CD14-positive monocyte (primary cell): ENCODE data around the gene PRR36. TPM values are rescaled to one million over a fixed set of nuclear protein-coding genes. Genes with fewer than 3 reads are reported as not detected.

Experiments used
- DNase-seq, 3 donors: peaks; one replicate each; pipeline ENCODE4 v3.0.0-alpha.2; 2011 to 2022
- H2AFZ ChIP-seq: 2 replicates; pipeline ENCODE4 v1.6.0; 2012; ENCODE audit warnings: mild to moderate bottlenecking, low read depth, low read length, inconsistent platforms; ENCODE audit not compliant: insufficient read depth, poor library complexity, severe bottlenecking
- H3K27ac ChIP-seq, 2 donors: 1 replicate in 1 of 2; 2 replicates in 1 of 2; pipeline ENCODE4 v1.5.1; 2012 to 2013; ENCODE audit warnings: low read length in 2 of 2, control low read depth in 1 of 2, inconsistent platforms in 1 of 2, low read depth in 1 of 2, mild to moderate bottlenecking in 1 of 2
- H3K27me3 ChIP-seq, 2 donors: one replicate each; pipeline versions ENCODE4 v1.6.0 to v1.6.1; 2011 to 2013; ENCODE audit warnings: low read length in 2 of 2; ENCODE audit not compliant: control insufficient read depth in 2 of 2, insufficient read depth in 2 of 2
- H3K36me3 ChIP-seq, 2 donors: replicated peaks in 1 of 2; 1 replicate in 1 of 2; 2 replicates in 1 of 2; pipeline versions ENCODE4 v1.5.1 to v1.6.1; 2012 to 2013; ENCODE audit warnings: low read length in 2 of 2, control low read depth in 1 of 2, inconsistent platforms in 1 of 2, mild to moderate bottlenecking in 1 of 2; ENCODE audit not compliant: insufficient read depth in 2 of 2, control insufficient read depth in 1 of 2
- H3K4me1 ChIP-seq, 2 donors: 1 replicate in 1 of 2; 2 replicates in 1 of 2; pipeline versions ENCODE4 v1.5.1 to v1.6.1; 2012 to 2013; ENCODE audit warnings: low read length in 2 of 2, control low read depth in 1 of 2, inconsistent platforms in 1 of 2, mild to moderate bottlenecking in 1 of 2, moderate library complexity in 1 of 2; ENCODE audit not compliant: insufficient read depth in 2 of 2, control insufficient read depth in 1 of 2
- H3K4me2 ChIP-seq: replicated peaks from 2 replicates; pipeline ENCODE3; 2012; ENCODE audit warnings: low read length, moderate library complexity, mild to moderate bottlenecking; ENCODE audit not compliant: poor library complexity, severe bottlenecking; ENCODE audit errors: extremely low read depth
- H3K4me3 ChIP-seq, 3 experiments: fragments of 200-600 bp in 1 of 3; sonication (generic) in 1 of 3; replicated peaks in 1 of 3; 1 replicate in 2 of 3; 2 replicates in 1 of 3; pipeline ENCODE4 v1.5.1; 2011 to 2013; ENCODE audit warnings: low read length in 3 of 3, mild to moderate bottlenecking in 3 of 3, control low read depth in 2 of 3, low read depth in 2 of 3, inconsistent platforms in 1 of 3, moderate library complexity in 1 of 3
- H3K79me2 ChIP-seq: 2 replicates; pipeline ENCODE4 v1.6.0; 2012; ENCODE audit warnings: mild to moderate bottlenecking, control low read depth, inconsistent platforms, low read length, moderate library complexity; ENCODE audit not compliant: insufficient read depth
- H3K9ac ChIP-seq: 2 replicates; pipeline ENCODE4 v1.6.0; 2017; ENCODE audit warnings: low read length, mild to moderate bottlenecking; ENCODE audit not compliant: insufficient read depth, poor library complexity, severe bottlenecking
- H3K9me3 ChIP-seq, 2 donors: replicated peaks in 1 of 2; 1 replicate in 1 of 2; 2 replicates in 1 of 2; pipeline versions ENCODE4 v1.5.1 to v1.6.1; 2012 to 2013; ENCODE audit warnings: low read length in 2 of 2, control low read depth in 1 of 2; ENCODE audit not compliant: control insufficient read depth in 1 of 2, insufficient read depth in 1 of 2
- H4K20me1 ChIP-seq: 2 replicates; pipeline ENCODE4 v1.6.0; 2012; ENCODE audit warnings: mild to moderate bottlenecking, low read length, control low read depth, moderate library complexity; ENCODE audit not compliant: insufficient read depth
- H3K27ac Mint-ChIP-seq, 7 donors: one replicate each; pipeline ENCODE4 v1.8.0; 2020; ENCODE audit warnings: mild to moderate bottlenecking in 7 of 7, mixed read lengths in 7 of 7, moderate library complexity in 6 of 7, inconsistent platforms in 2 of 7
- H3K27me3 Mint-ChIP-seq, 3 donors: one replicate each; pipeline ENCODE4 v1.8.0; 2021 to 2022; ENCODE audit warnings: low read depth in 3 of 3, mild to moderate bottlenecking in 3 of 3, mixed read lengths in 3 of 3, moderate library complexity in 3 of 3, inconsistent platforms in 1 of 3
- H3K36me3 Mint-ChIP-seq, 2 donors: one replicate each; pipeline ENCODE4 v1.8.0; 2020; ENCODE audit warnings: mixed read lengths in 2 of 2, inconsistent platforms in 1 of 2, mild to moderate bottlenecking in 1 of 2
- H3K4me1 Mint-ChIP-seq: one replicate; pipeline ENCODE4 v1.8.0; 2020; ENCODE audit warnings: mild to moderate bottlenecking, mixed read lengths
- H3K4me3 Mint-ChIP-seq, 2 donors: one replicate each; pipeline ENCODE4 v1.8.0; 2020; ENCODE audit warnings: mild to moderate bottlenecking in 2 of 2, mixed read lengths in 2 of 2, moderate library complexity in 1 of 2
- H3K9me3 Mint-ChIP-seq, 7 donors: one replicate each; pipeline ENCODE4 v1.8.0; 2020 to 2022; ENCODE audit warnings: mixed read lengths in 7 of 7, mild to moderate bottlenecking in 6 of 7, moderate library complexity in 6 of 7, inconsistent platforms in 2 of 7
- CTCF ChIP-seq: fragments of 200-600 bp; IDR thresholded peaks from one replicate; pipeline ENCODE4 v1.8.0; 2022; ENCODE audit warnings: antibody characterized with exemption, mild to moderate bottlenecking
- WGBS: methylation state at CpG from one replicate; pipeline ENCODE4 v1.1.5; 2013; ENCODE audit warnings: missing lambda C conversion rate; ENCODE audit not compliant: insufficient coverage; 5-methylcytosine and 5-hydroxymethylcytosine counted together
- intact Hi-C, 2 donors: fragments of 100-400 bp; cut with micrococcal nuclease; formaldehyde crosslinking; loops; one replicate each; pipeline versions ENCODE4 v1.15.0 to v1.15.1; 2023
- polyA plus RNA-seq, 3 donors: library from polyadenylated mRNA; depleted of rRNA in 1 of 3; unstranded in 2 of 3; stranded (reverse) in 1 of 3; fragments of 300-500 nt in 2 of 3; fragments of >200 nt in 1 of 3; fragmentation: Illumina TruSeq in 2 of 3; gene quantifications; 1 replicate in 2 of 3; 2 replicates in 1 of 3; pipeline ENCODE4 v1.2.3, GENCODE V29; 2012 to 2021

Gene PRR36
- polyA plus RNA-seq, 3 donors, result not detected

DNA sequence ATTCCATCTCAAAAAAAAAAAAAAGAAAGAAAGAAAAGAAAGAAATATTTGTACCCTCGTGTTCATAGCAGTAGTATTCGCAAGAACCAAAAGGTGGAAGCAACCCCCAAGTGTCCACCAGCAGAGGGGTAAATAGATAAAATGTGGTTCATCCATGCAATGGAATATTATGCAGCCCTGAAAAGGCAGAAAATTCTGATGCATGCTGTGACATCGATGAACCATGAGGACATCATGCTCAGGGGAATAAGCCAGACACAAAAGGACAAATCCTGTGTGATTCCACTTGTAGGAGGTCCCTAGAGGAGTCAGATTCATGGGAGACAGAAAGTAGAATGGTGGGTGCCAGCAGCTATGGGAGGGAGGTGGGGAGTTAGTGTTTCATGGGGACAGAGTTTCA lies 7.7 kb upstream of the PRR36 start:
- H3K9ac ChIP-seq, result no peak overlapping the region
- peaks cover 2% of the 10 kb centered on the region for H3K4me1 Mint-ChIP-seq
- H3K4me3 Mint-ChIP-seq, result no peak overlapping the region
- H3K27me3 Mint-ChIP-seq, result peaks cover 12 to 25% (median 20%) of the 10 kb centered on the region in 3 donors
- H3K27ac ChIP-seq, result no peak overlapping the region
- peaks cover 2 to 10% (median 5%) of the 10 kb centered on the region in 7 donors for H3K9me3 Mint-ChIP-seq
- H3K27ac Mint-ChIP-seq, result no peak overlapping the region
- no peak overlapping the region for H2AFZ ChIP-seq
- H4K20me1 ChIP-seq, result no peaks in the 10 kb centered on the region
- intact Hi-C loops, result no loop called here
- H3K36me3 ChIP-seq, result no peaks in the 10 kb centered on the region
- no peaks in the 10 kb centered on the region for H3K79me2 ChIP-seq
- H3K4me2 ChIP-seq, result no peak overlapping the region
- H3K4me3 ChIP-seq, result no peak overlapping the region
- peaks cover 0 to 3% of the 10 kb centered on the region in 2 donors for H3K9me3 ChIP-seq
- H3K4me1 ChIP-seq, result no peaks in the 10 kb centered on the region
- no peaks in the 10 kb centered on the region for H3K27me3 ChIP-seq
- no peak for TF ChIP-seq CTCF
- WGBS, result 100% methylated on average over 3 of the region's 3 CpGs
- H3K36me3 Mint-ChIP-seq, result no peaks in the 10 kb centered on the region
- no peak for DNase-seq

GRCh38 chr19:7879836-7880235 lies 5.6 kb upstream of the PRR36 start:
- H3K36me3 ChIP-seq, result no peaks in the 10 kb centered on the region
- Mint-ChIP-seq H3K4me1 (peaks cover 2% of the 10 kb centered on the region), H3K27ac (peak overlapping the region in 1 of 7 donors; percentile 15), H3K9me3 (peaks cover 2 to 17% (median 8%) of the 10 kb centered on the region in 7 donors), H3K4me3 (no peak overlapping the region), H3K27me3 (peaks cover 20 to 32% (median 30%) of the 10 kb centered on the region in 3 donors), H3K36me3 (no peaks in the 10 kb centered on the region)
- no peak for DNase-seq
- no peak overlapping the region for H3K27ac ChIP-seq
- H3K4me2 ChIP-seq, result no peak overlapping the region
- no peaks in the 10 kb centered on the region for H4K20me1 ChIP-seq
- 92% methylated on average over 12 of the region's 19 CpGs for WGBS
- intact Hi-C loops, result no loop called here
- H3K4me3 ChIP-seq, result no peak overlapping the region
- no peak for TF ChIP-seq CTCF
- no peaks in the 10 kb centered on the region for H3K79me2 ChIP-seq
- peaks cover 3 to 17% of the 10 kb centered on the region in 2 donors for H3K27me3 ChIP-seq
- H3K9ac ChIP-seq, result no peak overlapping the region
- no peaks in the 10 kb centered on the region for H3K4me1 ChIP-seq
- H2AFZ ChIP-seq, result no peak overlapping the region
- peaks cover 2 to 3% of the 10 kb centered on the region in 2 donors for H3K9me3 ChIP-seq
